Left lung (tissue), 10 donors: ENCODE results near the gene SLC7A6. TPM values are rescaled to one million over a fixed set of nuclear protein-coding genes. Genes with fewer than 3 reads are reported as not detected.

ENCODE experiments used
- ATAC-seq: fragments of 200-7000 bp; cut with Tn5 transposase; one replicate; pipeline ENCODE4 v1.9.1; 2020; ENCODE audit warnings: moderate library complexity
- DNase-seq, 4 donors: peaks; one replicate each; pipeline ENCODE4 v3.0.0-alpha.2; 2013 to 2020
- H3K27ac ChIP-seq, 2 donors: fragments of 200-600 bp; sonication (generic) in 1 of 2; one replicate each; pipeline versions ENCODE4 v1.5.0 to v1.8.0; 2020 to 2021
- H3K27me3 ChIP-seq, 2 donors: fragments of 200-600 bp; sonication (generic) in 1 of 2; one replicate each; pipeline versions ENCODE4 v1.5.0 to v1.8.0; 2020 to 2021
- H3K36me3 ChIP-seq, 2 donors: fragments of 200-600 bp; sonication (generic) in 1 of 2; one replicate each; pipeline versions ENCODE4 v1.5.0 to v1.8.0; 2020 to 2021
- H3K4me1 ChIP-seq, 2 donors: fragments of 200-600 bp; one replicate each; pipeline ENCODE4 v1.8.0; 2021
- H3K4me3 ChIP-seq, 2 donors: fragments of 200-600 bp; sonication (generic) in 1 of 2; one replicate each; pipeline versions ENCODE4 v1.5.0 to v1.8.0; 2020 to 2021; ENCODE audit warnings: mild to moderate bottlenecking in 1 of 2
- H3K9me3 ChIP-seq, 2 donors: fragments of 200-600 bp; sonication (generic) in 1 of 2; one replicate each; pipeline versions ENCODE4 v1.5.0 to v1.8.0; 2020 to 2021
- intact Hi-C, 2 donors: fragments of 100-400 bp; cut with DNase I; formaldehyde crosslinking; loops; one replicate each; pipeline versions ENCODE4 v1.11.2 to v1.14.2; 2022
- polyA plus RNA-seq, 6 donors: library from polyadenylated mRNA; unstranded; fragments of 120-200 nt; gene quantifications; one replicate each; pipeline ENCODE4 v1.2.1, GENCODE V29; 2013; ENCODE audit not compliant: insufficient read length in 6 of 6
- total RNA-seq, 2 donors: library from RNA; stranded (reverse); fragmentation: NEBNext Ultra II Directional; extraction: Animal tissue kit (Norgen Biotek cat#: 25700); gene quantifications; one replicate each; pipeline ENCODE4 v1.2.1, GENCODE V29; 2021
- TF ChIP-seq, protein P1 (sequence below), 2 donors: fragments of 200-600 bp; sonication (generic) in 1 of 2; IDR thresholded peaks; one replicate each; pipeline versions ENCODE4 v1.5.0 to v1.8.0; 2021; ENCODE audit warnings: antibody characterized with exemption in 2 of 2
- donor health status: DM: no; HTN: yes; CAD: no.
- donor health status: DM: no; HTN: no; CAD: no.

SLC7A6 gene
- total and polyA plus RNA-seq, 8 donors: 9.6 to 55.6 (median 12.2) TPM

DNA sequence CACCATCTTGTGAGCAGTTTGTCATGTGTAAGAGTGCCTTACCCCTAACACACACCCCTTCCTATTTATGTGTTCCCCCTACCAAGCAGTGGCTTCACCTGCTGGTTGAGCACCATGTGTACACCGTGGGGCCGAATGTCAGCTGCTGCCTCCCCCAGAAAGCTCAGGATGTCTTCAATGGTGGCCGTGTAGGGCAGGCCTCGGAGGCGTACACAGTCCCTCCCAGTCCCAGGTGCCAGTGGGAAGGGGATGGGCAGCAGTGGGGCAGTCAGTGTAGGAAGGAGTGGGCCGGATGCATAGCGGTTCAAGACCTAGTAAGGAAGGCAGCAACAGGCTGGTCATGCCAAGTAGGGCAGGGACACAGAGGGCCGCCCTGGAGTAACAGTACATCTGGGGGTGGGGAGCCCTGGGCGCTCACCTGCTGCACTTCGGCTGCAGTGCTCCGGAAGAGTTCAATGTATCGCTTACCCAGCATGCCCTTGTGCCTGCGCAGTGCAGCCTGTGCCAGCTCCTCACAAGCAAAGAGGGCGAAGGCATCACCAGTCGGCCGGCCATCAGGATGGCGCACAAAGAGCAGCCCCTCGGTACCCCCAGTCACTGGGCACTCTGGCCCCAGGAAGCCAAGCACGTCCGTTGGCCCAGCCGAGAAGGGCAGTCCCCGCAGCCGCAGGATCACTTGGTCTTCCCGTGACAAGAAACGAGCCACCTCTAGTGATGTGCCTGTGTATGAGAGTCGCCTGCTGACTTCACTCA lies 32.8 kb upstream of the SLC7A6 start:
- H3K27me3 ChIP-seq: peaks cover 0 to 16% of the 10 kb centered on the region in 2 donors
- peaks cover 0 to 51% of the 10 kb centered on the region in 2 donors for H3K36me3 ChIP-seq
- TF ChIP-seq, protein P1, sequence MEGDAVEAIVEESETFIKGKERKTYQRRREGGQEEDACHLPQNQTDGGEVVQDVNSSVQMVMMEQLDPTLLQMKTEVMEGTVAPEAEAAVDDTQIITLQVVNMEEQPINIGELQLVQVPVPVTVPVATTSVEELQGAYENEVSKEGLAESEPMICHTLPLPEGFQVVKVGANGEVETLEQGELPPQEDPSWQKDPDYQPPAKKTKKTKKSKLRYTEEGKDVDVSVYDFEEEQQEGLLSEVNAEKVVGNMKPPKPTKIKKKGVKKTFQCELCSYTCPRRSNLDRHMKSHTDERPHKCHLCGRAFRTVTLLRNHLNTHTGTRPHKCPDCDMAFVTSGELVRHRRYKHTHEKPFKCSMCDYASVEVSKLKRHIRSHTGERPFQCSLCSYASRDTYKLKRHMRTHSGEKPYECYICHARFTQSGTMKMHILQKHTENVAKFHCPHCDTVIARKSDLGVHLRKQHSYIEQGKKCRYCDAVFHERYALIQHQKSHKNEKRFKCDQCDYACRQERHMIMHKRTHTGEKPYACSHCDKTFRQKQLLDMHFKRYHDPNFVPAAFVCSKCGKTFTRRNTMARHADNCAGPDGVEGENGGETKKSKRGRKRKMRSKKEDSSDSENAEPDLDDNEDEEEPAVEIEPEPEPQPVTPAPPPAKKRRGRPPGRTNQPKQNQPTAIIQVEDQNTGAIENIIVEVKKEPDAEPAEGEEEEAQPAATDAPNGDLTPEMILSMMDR (IDR thresholded peaks at IDR 0.05): no peak
- no peak overlapping the region for H3K27ac ChIP-seq
- H3K4me3 ChIP-seq: no peak overlapping the region
- no peaks in the 10 kb centered on the region for H3K9me3 ChIP-seq
- DNase-seq: peak in 1 of 4 donors; percentile 33
- peaks cover under 1 to 34% of the 10 kb centered on the region in 2 donors for H3K4me1 ChIP-seq
- intact Hi-C loops: no loop called here
- ATAC-seq: no peak

DNA sequence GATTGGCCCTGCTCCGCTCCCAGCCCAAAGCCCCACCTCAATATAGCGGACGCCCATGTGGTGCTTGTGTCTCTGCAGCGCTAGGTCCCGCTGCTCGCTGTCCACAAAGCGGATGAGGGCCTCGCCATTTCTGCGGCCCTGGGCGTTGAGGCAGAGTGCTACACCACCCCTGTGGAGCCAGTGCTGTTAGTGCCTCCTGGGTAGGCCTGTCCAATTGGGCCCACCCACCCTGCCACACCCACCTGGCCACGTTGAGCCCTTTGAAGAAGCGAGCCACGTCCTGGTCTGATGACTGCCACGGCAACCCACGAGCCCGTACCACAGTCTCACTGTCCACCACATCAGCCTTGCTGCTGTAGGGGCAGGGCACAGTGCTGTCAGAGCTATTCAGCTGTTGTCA lies 32.0 kb upstream of the SLC7A6 start:
- Histone ChIP-seq H3K36me3 (peaks cover 0 to 46% of the 10 kb centered on the region in 2 donors), H3K4me1 (peaks cover 5 to 41% of the 10 kb centered on the region in 2 donors), H3K9me3 (no peaks in the 10 kb centered on the region), H3K4me3 (no peak overlapping the region), H3K27ac (no peak overlapping the region), H3K27me3 (peaks cover 0 to 24% of the 10 kb centered on the region in 2 donors)
- TF ChIP-seq, protein P1 (IDR thresholded peaks at IDR 0.05): no peak
- DNase-seq (peak in 1 of 4 donors; percentile 32), ATAC-seq (no peak)
- intact Hi-C loops: no loop called here

DNA sequence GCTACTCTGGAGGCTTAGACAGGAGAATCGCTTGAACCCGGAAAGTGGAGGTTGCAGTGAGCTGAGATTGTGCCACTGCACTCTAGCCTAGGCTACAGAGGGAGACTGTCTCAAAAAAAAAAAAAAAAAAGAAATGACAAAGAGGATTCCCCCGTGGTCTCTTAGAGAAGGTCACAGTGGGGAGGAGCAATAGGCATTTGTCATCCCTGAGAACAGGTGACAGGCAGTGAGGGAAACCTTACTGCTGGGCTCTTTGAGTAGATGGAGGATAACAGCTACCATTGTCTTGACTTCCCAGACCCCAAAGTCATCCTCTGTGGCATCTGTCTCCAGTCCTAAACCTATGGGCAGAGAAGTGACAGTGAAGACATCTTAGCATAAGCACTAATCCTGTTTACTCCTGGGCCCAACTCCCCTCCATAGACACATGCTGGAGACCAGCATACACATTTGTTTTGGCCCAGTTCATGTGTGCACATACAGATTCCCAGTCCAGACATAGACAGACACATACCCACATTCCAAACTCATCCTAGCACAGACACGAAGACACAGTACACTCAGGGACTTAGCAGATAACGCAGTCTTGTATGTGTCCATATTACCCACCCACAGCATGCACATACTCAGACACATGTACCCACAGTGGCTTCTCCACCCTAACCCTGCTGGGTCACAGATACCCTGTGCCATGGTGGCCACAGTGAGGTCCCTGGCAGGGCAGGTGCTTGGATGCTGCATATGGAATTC lies 31.1 kb upstream of the SLC7A6 start:
- ATAC-seq (no peak), DNase-seq (peak in 1 of 4 donors; percentile 6)
- Histone ChIP-seq H3K4me1 (peaks cover 5 to 44% of the 10 kb centered on the region in 2 donors), H3K4me3 (peak overlapping the region in 1 of 2 donors; percentile 59), H3K27me3 (peaks cover 0 to 24% of the 10 kb centered on the region in 2 donors), H3K36me3 (peaks cover 0 to 40% of the 10 kb centered on the region in 2 donors), H3K9me3 (no peaks in the 10 kb centered on the region), H3K27ac (no peak overlapping the region)
- intact Hi-C loops: no loop called here
- TF ChIP-seq, protein P1 (IDR thresholded peaks at IDR 0.05): no peak

DNA sequence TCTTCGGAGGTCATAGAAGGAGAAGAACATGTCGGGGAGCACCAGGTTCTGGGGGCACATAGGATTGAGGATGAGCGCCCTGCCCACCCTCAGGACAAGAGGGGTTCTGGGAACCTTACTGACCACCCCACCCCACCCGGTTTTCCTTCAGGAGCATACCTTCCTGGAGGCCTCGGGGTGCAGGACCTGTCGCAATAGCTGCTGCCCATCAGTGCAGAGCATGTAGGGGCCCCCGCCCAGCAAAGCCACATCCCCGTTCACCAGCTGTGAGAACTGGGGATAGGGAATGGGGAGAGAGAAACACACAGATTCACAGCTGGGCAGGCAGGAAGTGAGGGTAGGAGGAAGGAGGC lies 30.5 kb upstream of the SLC7A6 start:
- intact Hi-C loops: no loop called here
- Histone ChIP-seq H3K27me3 (peaks cover 0 to 24% of the 10 kb centered on the region in 2 donors), H3K4me1 (peaks cover 5 to 48% of the 10 kb centered on the region in 2 donors), H3K4me3 (peak overlapping the region in 1 of 2 donors; percentile 59), H3K36me3 (peaks cover 0 to 34% of the 10 kb centered on the region in 2 donors), H3K9me3 (no peaks in the 10 kb centered on the region), H3K27ac (no peak overlapping the region)
- TF ChIP-seq, protein P1 (IDR thresholded peaks at IDR 0.05): no peak
- DNase-seq (no peak), ATAC-seq (no peak)
